ENCODE results near the gene CSF3R. TPM values are rescaled to one million over a fixed set of nuclear protein-coding genes. Genes with fewer than 3 reads are reported as not detected.

CSF3R gene
- total RNA-seq = 5.8 and 6.0 TPM in 2 replicates
- 3.3 and 4.8 TPM in 2 replicates for polyA plus RNA-seq

- H3K4me1 ChIP-seq (ENCODE audit: low read depth) = peaks cover 17% of the 10 kb centered on the region
- H3K27ac ChIP-seq = peak within 1 kb of the TSS; percentile 64
- H3K36me3 ChIP-seq = no peaks in the 10 kb centered on the region
- H3K4me3 ChIP-seq = no peak within 1 kb of the TSS
- no peak for DNase-seq (ENCODE audit: low read depth in 1 of 2, low spot score in 1 of 2)
- H3K9me3 ChIP-seq (ENCODE audit: low read depth) = no peaks in the 10 kb centered on the region
- TF ChIP-seq, protein P1, sequence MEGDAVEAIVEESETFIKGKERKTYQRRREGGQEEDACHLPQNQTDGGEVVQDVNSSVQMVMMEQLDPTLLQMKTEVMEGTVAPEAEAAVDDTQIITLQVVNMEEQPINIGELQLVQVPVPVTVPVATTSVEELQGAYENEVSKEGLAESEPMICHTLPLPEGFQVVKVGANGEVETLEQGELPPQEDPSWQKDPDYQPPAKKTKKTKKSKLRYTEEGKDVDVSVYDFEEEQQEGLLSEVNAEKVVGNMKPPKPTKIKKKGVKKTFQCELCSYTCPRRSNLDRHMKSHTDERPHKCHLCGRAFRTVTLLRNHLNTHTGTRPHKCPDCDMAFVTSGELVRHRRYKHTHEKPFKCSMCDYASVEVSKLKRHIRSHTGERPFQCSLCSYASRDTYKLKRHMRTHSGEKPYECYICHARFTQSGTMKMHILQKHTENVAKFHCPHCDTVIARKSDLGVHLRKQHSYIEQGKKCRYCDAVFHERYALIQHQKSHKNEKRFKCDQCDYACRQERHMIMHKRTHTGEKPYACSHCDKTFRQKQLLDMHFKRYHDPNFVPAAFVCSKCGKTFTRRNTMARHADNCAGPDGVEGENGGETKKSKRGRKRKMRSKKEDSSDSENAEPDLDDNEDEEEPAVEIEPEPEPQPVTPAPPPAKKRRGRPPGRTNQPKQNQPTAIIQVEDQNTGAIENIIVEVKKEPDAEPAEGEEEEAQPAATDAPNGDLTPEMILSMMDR (IDR thresholded peaks at IDR 0.05; ENCODE audit: low read depth, low read length) = no peak
- H3K27me3 ChIP-seq = no peaks in the 10 kb centered on the region
Measured at GRCh38 chr1:36482724-36483388, at the start of gene CSF3R. Gene CSF3R (minus strand): TSS chr1:36482913. CDS start chr1:36479496, 3,417 bp downstream.

GRCh38 chr1:36531833-36532232, 49.1 kb upstream of the CSF3R start:
- H3K27ac ChIP-seq = no peak overlapping the region
- no peak overlapping the region for H3K4me3 ChIP-seq
- H3K36me3 ChIP-seq = no peaks in the 10 kb centered on the region
- no peaks in the 10 kb centered on the region for H3K4me1 ChIP-seq (ENCODE audit: low read depth)
- TF ChIP-seq, protein P1 (IDR thresholded peaks at IDR 0.05; ENCODE audit: low read depth, low read length) = no peak
- DNase-seq (ENCODE audit: low read depth in 1 of 2, low spot score in 1 of 2) = no peak
- no peaks in the 10 kb centered on the region for H3K27me3 ChIP-seq
- H3K9me3 ChIP-seq (ENCODE audit: low read depth) = no peaks in the 10 kb centered on the region

- DNase-seq (ENCODE audit: low read depth in 1 of 2, low spot score in 1 of 2) = no peak
Measured at GRCh38 chr1:36530791-36531190, 48.1 kb upstream of the CSF3R start.

GRCh38 chr1:36530261-36530660, 47.5 kb upstream of the CSF3R start:
- Histone ChIP-seq H3K4me3 (no peak overlapping the region), H3K36me3 (no peaks in the 10 kb centered on the region), H3K4me1 (ENCODE audit: low read depth) (no peaks in the 10 kb centered on the region), H3K27ac (no peak overlapping the region), H3K27me3 (no peaks in the 10 kb centered on the region), H3K9me3 (ENCODE audit: low read depth) (no peaks in the 10 kb centered on the region)
- no peak for DNase-seq (ENCODE audit: low read depth in 1 of 2, low spot score in 1 of 2)
- TF ChIP-seq, protein P1 (IDR thresholded peaks at IDR 0.05; ENCODE audit: low read depth, low read length) = no peak

More at GRCh38 chr1:36530791-36531190, 48.1 kb upstream of the CSF3R start:
- no peaks in the 10 kb centered on the region for H3K27me3 ChIP-seq
- TF ChIP-seq, protein P1 (IDR thresholded peaks at IDR 0.05; ENCODE audit: low read depth, low read length) = no peak
- no peaks in the 10 kb centered on the region for H3K36me3 ChIP-seq
- no peak overlapping the region for H3K27ac ChIP-seq
- H3K4me3 ChIP-seq = no peak overlapping the region
- no peaks in the 10 kb centered on the region for H3K9me3 ChIP-seq (ENCODE audit: low read depth)
- H3K4me1 ChIP-seq (ENCODE audit: low read depth) = no peaks in the 10 kb centered on the region

DNA sequence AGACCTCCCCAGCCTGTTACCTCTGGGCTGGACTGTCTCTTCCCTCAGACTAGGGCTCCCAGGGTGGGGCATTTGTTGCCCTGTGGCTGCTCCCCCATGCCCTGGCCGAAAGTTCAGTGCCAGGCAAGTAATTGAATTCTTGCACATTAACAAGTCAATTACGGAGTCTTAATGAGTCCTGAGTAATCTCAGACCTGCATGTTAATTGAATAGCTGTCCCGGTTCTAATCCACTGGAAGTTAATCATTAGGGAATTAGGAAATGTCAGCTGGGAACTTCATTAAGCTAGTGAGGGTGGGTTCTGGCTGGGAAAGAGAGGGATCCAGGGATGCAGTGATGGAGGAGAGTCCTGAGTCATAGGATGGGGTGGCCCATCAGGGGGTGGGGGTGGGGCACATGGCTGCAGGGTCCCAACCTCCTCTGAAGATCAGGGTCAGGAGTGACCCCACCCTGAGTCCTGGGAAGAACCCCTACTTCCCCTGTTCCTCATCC, 47.1 kb upstream of the CSF3R start:
- Histone ChIP-seq H3K9me3 (ENCODE audit: low read depth) (no peaks in the 10 kb centered on the region), H3K4me3 (no peak overlapping the region), H3K27ac (no peak overlapping the region), H3K27me3 (no peaks in the 10 kb centered on the region), H3K4me1 (ENCODE audit: low read depth) (no peaks in the 10 kb centered on the region), H3K36me3 (no peaks in the 10 kb centered on the region)
- TF ChIP-seq, protein P1 (IDR thresholded peaks at IDR 0.05; ENCODE audit: low read depth, low read length) = no peak
- DNase-seq (ENCODE audit: low read depth in 1 of 2, low spot score in 1 of 2) = no peak

Measured in cardiac muscle cell (in vitro differentiated cells and primary cell).